ENCODE measurements around the gene STK11IP.

DNA sequence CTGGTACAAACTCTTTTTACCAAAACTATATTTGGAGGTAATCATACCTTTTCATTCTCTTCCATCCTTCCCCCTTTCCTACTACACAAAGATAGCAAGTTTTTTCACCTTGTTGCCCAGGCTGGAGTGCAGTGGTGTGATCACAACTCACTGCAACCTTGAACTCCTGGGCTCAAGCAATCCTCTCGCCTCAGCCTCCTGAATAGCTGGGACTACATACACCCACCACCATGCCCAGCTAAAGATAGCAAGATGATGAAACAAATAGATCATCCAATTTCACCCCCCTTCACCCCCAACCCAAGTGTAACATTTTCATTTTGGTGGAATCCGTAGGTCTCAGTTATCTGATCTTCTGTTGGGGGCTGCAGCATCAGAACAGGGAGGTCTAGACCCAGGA, 4.5 kb upstream of the STK11IP start:
- no peak for TF ChIP-seq YY1 (IDR thresholded peaks at IDR 0.05; ENCODE audit: insufficient read depth, insufficient read length)
- TF ChIP-seq SUZ12 (IDR thresholded peaks at IDR 0.05; ENCODE audit: extremely low read depth, insufficient read depth, insufficient read length) = no peak

Data from NT2/D1 (cell line).